ENCODE measurements around the gene RAE1. TPM values are rescaled to one million over a fixed set of nuclear protein-coding genes. Genes with fewer than 3 reads are reported as not detected.

The RAE1 gene
- total and polyA plus RNA-seq, 2 experiments from 2014 or later: 35.4 to 43.3 TPM

GRCh38 chr20:57412347-57413029 is 61.4 kb downstream of the RAE1 start:
- Histone ChIP-seq H3K4me1 (ENCODE audit: insufficient read depth) (no peaks in the 10 kb centered on the region), H3K4me3 (no peak overlapping the region), H3K36me3 (ENCODE audit: insufficient read depth) (peaks cover 10% of the 10 kb centered on the region; the same call in 1 of the 2 replicates), H3K27ac (ENCODE audit: low read depth) (no peak overlapping the region), H3F3A (replicated peaks; ENCODE audit: low read depth) (no peaks in the 10 kb centered on the region), H3K9me2 (ENCODE audit: insufficient read depth) (no peaks in the 10 kb centered on the region), H4K20me1 (replicated peaks; ENCODE audit: insufficient read depth) (peaks cover 2% of the 10 kb centered on the region; the same call in 1 of the 2 replicates), H3K27me3 (ENCODE audit: insufficient read depth) (no peaks in the 10 kb centered on the region), H3K79me2 (replicated peaks; ENCODE audit: insufficient read depth) (no peaks in the 10 kb centered on the region), H3K4me2 (no peak overlapping the region), H2AFZ (no peak overlapping the region)
- no peak for DNase-seq (ENCODE audit: low spot score)
- H3K27ac Mint-ChIP-seq: no peak overlapping the region; the same call in 1 of the 2 replicates
- TF ChIP-seq EZH2 (IDR thresholded peaks at IDR 0.05; ENCODE audit: low read depth, unreplicated experiment): no peak
- TF ChIP-seq REST (IDR thresholded peaks at IDR 0.05; ENCODE audit: unreplicated experiment): no peak
- TF ChIP-seq STAT1 (IDR thresholded peaks at IDR 0.05; ENCODE audit: unreplicated experiment): no peak
- no peaks in the 10 kb centered on the region for H3K4me1 Mint-ChIP-seq
- no peak for ATAC-seq
- peaks cover 12% of the 10 kb centered on the region; the same call in 2 of the 3 replicates for H3K36me3 Mint-ChIP-seq (ENCODE audit: low read depth)
- H3K9me3 Mint-ChIP-seq: no peaks in the 10 kb centered on the region
- H3K27me3 Mint-ChIP-seq (ENCODE audit: insufficient read depth, low read depth, poor library complexity): peaks cover 5% of the 10 kb centered on the region
- no peak overlapping the region for H3K4me3 Mint-ChIP-seq

DNA sequence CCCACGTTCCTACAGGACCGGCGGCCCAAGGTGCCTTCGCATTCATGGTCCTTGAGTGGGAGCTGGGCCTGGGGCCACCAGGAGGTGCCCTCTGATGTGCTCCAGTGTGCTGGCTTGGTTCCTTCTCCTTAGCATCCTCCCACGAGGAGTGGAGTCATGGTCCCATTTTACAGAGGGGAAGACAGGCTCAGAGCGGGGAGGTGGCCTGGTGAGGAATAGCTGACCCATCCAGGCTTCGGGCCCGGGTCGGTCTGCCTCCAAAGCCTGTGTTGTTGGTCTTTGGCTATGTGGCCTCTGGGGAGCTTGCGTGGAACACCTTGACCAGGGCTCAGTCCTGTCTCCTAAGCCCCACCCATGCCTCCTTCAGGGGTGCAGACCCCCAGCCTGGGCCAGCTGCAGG is 62.9 kb downstream of the RAE1 start:
- no peaks in the 10 kb centered on the region for H3K4me1 ChIP-seq (ENCODE audit: insufficient read depth)
- Mint-ChIP-seq H3K4me1 (no peaks in the 10 kb centered on the region), H3K27ac (no peak overlapping the region), H3K9me3 (no peaks in the 10 kb centered on the region), H3K36me3 (ENCODE audit: low read depth) (0 out of 3 replicates have a peak, but pooled peaks cover under 1% of the 10 kb centered on the region), H3K27me3 (ENCODE audit: insufficient read depth, low read depth, poor library complexity) (peaks cover 5% of the 10 kb centered on the region), H3K4me3 (no peak overlapping the region)
- no peaks in the 10 kb centered on the region for H3K36me3 ChIP-seq (ENCODE audit: insufficient read depth)
- H3K9me2 ChIP-seq (ENCODE audit: insufficient read depth): no peaks in the 10 kb centered on the region
- ATAC-seq (no peak), DNase-seq (ENCODE audit: low spot score) (no peak)
- peaks cover under 1% of the 10 kb centered on the region; the same call in 1 of the 2 replicates for H4K20me1 ChIP-seq (replicated peaks; ENCODE audit: insufficient read depth)
- H3K79me2 ChIP-seq (replicated peaks; ENCODE audit: insufficient read depth): no peaks in the 10 kb centered on the region
- H3K4me2 ChIP-seq: no peak overlapping the region
- H3K27ac ChIP-seq (ENCODE audit: low read depth): no peak overlapping the region
- H3K4me3 ChIP-seq: no peak overlapping the region
- no peak overlapping the region for H2AFZ ChIP-seq
- TF ChIP-seq ZNF331 (CRISPR knock-in tag; IDR thresholded peaks at IDR 0.05; ENCODE audit: low read depth) (no peak), CTCF (conservative IDR thresholded peaks at IDR 0.05; ENCODE audit: low read depth in 2 of 2) (no peak)
- H3K27me3 ChIP-seq (ENCODE audit: insufficient read depth): no peaks in the 10 kb centered on the region
- no peaks in the 10 kb centered on the region for H3F3A ChIP-seq (replicated peaks; ENCODE audit: low read depth)
